HCT116 (cell line): Measurements from ENCODE around the gene TANC1. TPM values are rescaled to one million over a fixed set of nuclear protein-coding genes. Genes with fewer than 3 reads are reported as not detected.

Experiments used
- ATAC-seq: fragments of 200-7000 bp; cut with Tn5 transposase; 2 replicates; pipeline ENCODE4 v1.9.1; 2020; ENCODE audit warnings: mild to moderate bottlenecking, moderate library complexity
- BruUV-seq: library from RNA; stranded (reverse); fragments of 400-500 nt; replicated peaks from 2 replicates; lab custom pipeline; 2021; lab: Mats Ljungman, UMichigan
- CTCF ChIA-PET: fragments of 300-600 bp; sonication (Branson Sonifier 250); formaldehyde crosslinking; loops from one replicate; lab custom pipeline; 2021; ENCODE audit warnings: antibody characterized with exemption; lab: Charles Lee
- POLR2A ChIA-PET: fragments of 300-600, 350-600 bp; sonication (Branson Sonifier 250); formaldehyde crosslinking; loops from one replicate; lab custom pipeline; 2021; ENCODE audit warnings: antibody characterized with exemption; lab: Charles Lee
- RAD21 ChIA-PET, 2 experiments: fragments of 300-600 bp; sonication (Branson Sonifier 250); formaldehyde crosslinking; loops; one replicate each; lab custom pipeline; 2023; ENCODE audit warnings: low total read pairs in 2 of 2; ENCODE audit not compliant: uncharacterized antibody in 2 of 2, unreplicated experiment in 2 of 2, low non-redundant PET in 1 of 2; lab: Charles Lee
- DNase-seq: peaks from one replicate; pipeline ENCODE4 v3.0.0-alpha.2; 2010; ENCODE audit warnings: low read depth, low spot score
- H2AFZ ChIP-seq: fragments of 200-600 bp; shearing (Covaris generic), sonication (generic); 2 replicates; pipeline ENCODE4 v1.6.1; 2017; ENCODE audit warnings: low read depth, mixed run types, mixed read lengths, antibody characterized with exemption, low read length; ENCODE audit not compliant: poor library complexity, severe bottlenecking
- H3K27ac ChIP-seq: 2 replicates; pipeline ENCODE4 v1.5.1; 2012; ENCODE audit warnings: low read depth, low read length
- H3K27me3 ChIP-seq: fragments of 200-600 bp; sonication (generic); 2 replicates; pipeline ENCODE4 v1.6.1; 2016; ENCODE audit warnings: mixed run types, low read length, mixed read lengths; ENCODE audit not compliant: insufficient read depth
- H3K36me3 ChIP-seq, 2 experiments: fragments of 200-500 bp in 1 of 2; fragments of 200-600 bp in 1 of 2; sonication (Bioruptor generic) in 1 of 2; sonication (generic) in 1 of 2; 2 replicates each; pipeline versions ENCODE4 v1.5.1 to v1.6.1; 2014 to 2016; ENCODE audit warnings: low read length in 2 of 2, inconsistent platforms in 1 of 2, mixed read lengths in 1 of 2, mixed run types in 1 of 2; ENCODE audit not compliant: insufficient read depth in 2 of 2, control insufficient read depth in 1 of 2
- H3K4me1 ChIP-seq, 2 experiments: fragments of 200-600 bp in 1 of 2; sonication (generic) in 1 of 2; 2 replicates each; pipeline versions ENCODE4 v1.5.1 to v1.6.1; 2012 to 2017; ENCODE audit warnings: low read length in 2 of 2, inconsistent platforms in 1 of 2, mild to moderate bottlenecking in 1 of 2, mixed read lengths in 1 of 2, mixed run types in 1 of 2, moderate library complexity in 1 of 2; ENCODE audit not compliant: insufficient read depth in 2 of 2, control insufficient read depth in 1 of 2
- H3K4me2 ChIP-seq: fragments of 200-600 bp; sonication (generic); 2 replicates; pipeline ENCODE4 v1.6.1; 2017; ENCODE audit warnings: mixed run types, low read length, mixed read lengths
- H3K4me3 ChIP-seq, 2 experiments: fragments of 200-600 bp in 1 of 2; sonication (generic) in 1 of 2; replicated peaks in 1 of 2; 2 replicates each; pipeline ENCODE4 v1.5.1; 2011 to 2016; ENCODE audit warnings: low read length in 2 of 2, control low read depth in 1 of 2, low read depth in 1 of 2, mild to moderate bottlenecking in 1 of 2, mixed read lengths in 1 of 2, mixed run types in 1 of 2
- H3K79me2 ChIP-seq: fragments of 200-600 bp; sonication (generic); 2 replicates; pipeline ENCODE4 v1.6.1; 2017; ENCODE audit warnings: mild to moderate bottlenecking, mixed run types, low read length, moderate library complexity, mixed read lengths; ENCODE audit not compliant: insufficient read depth
- H3K9ac ChIP-seq: fragments of 200-600 bp; sonication (generic); 2 replicates; pipeline ENCODE4 v1.6.1; 2016; ENCODE audit warnings: low read length, mixed read lengths
- H3K9me2 ChIP-seq: fragments of 200-600 bp; sonication (generic), shearing (Covaris generic); 2 replicates; pipeline ENCODE4 v1.6.1; 2017; ENCODE audit warnings: mixed run types, mild to moderate bottlenecking, moderate library complexity; ENCODE audit not compliant: insufficient read depth
- H3K9me3 ChIP-seq, 2 experiments: fragments of 200-500 bp in 1 of 2; fragments of 200-600 bp in 1 of 2; sonication (Bioruptor generic) in 1 of 2; sonication (generic) in 1 of 2; 2 replicates each; pipeline ENCODE4 v1.6.1; 2014 to 2017; ENCODE audit warnings: low read length in 2 of 2, mixed read lengths in 2 of 2, inconsistent platforms in 1 of 2, low read depth in 1 of 2, mild to moderate bottlenecking in 1 of 2, mixed run types in 1 of 2, moderate library complexity in 1 of 2; ENCODE audit not compliant: control insufficient read depth in 1 of 2, insufficient read depth in 1 of 2
- H4K20me1 ChIP-seq: fragments of 200-600 bp; sonication (generic), shearing (Covaris generic); 2 replicates; pipeline ENCODE4 v1.6.1; 2017; ENCODE audit warnings: mixed run types, mild to moderate bottlenecking, moderate library complexity; ENCODE audit not compliant: insufficient read depth
- EGR1 ChIP-seq: IDR thresholded peaks from 2 replicates; pipeline ENCODE4 v1.6.1; 2012; ENCODE audit warnings: low read depth
- EZH2 ChIP-seq: fragments of 200-600 bp; sonication (generic); IDR thresholded peaks from 2 replicates; pipeline ENCODE4 v1.6.1; 2017; ENCODE audit warnings: antibody characterized with exemption, mixed run types
- FOSL1 ChIP-seq: IDR thresholded peaks from 2 replicates; pipeline ENCODE4 v1.6.1; 2012; ENCODE audit warnings: low read depth
- intact Hi-C: fragments of 100-400 bp; cut with micrococcal nuclease; formaldehyde crosslinking; loops from 2 replicates; pipeline ENCODE4 v1.10.0; 2022
- total RNA-seq: library from RNA; stranded (reverse); gene quantifications from one replicate; pipeline ENCODE4 v1.2.1, GENCODE V29; 2021; ENCODE audit not compliant: unreplicated experiment
- TF ChIP-seq, protein P1 (sequence below): IDR thresholded peaks from 2 replicates; pipeline ENCODE4 v1.6.1; 2011; ENCODE audit warnings: mild to moderate bottlenecking, low read length, moderate library complexity; ENCODE audit not compliant: insufficient replicate concordance; ENCODE audit errors: extremely low read depth

Gene TANC1
- total RNA-seq, 1 experiment from 2014 or later = 15.1 TPM

GRCh38 chr2:158948964-158949699, 19.3 kb upstream of the TANC1 start (continued):
- TF ChIP-seq, protein P1, sequence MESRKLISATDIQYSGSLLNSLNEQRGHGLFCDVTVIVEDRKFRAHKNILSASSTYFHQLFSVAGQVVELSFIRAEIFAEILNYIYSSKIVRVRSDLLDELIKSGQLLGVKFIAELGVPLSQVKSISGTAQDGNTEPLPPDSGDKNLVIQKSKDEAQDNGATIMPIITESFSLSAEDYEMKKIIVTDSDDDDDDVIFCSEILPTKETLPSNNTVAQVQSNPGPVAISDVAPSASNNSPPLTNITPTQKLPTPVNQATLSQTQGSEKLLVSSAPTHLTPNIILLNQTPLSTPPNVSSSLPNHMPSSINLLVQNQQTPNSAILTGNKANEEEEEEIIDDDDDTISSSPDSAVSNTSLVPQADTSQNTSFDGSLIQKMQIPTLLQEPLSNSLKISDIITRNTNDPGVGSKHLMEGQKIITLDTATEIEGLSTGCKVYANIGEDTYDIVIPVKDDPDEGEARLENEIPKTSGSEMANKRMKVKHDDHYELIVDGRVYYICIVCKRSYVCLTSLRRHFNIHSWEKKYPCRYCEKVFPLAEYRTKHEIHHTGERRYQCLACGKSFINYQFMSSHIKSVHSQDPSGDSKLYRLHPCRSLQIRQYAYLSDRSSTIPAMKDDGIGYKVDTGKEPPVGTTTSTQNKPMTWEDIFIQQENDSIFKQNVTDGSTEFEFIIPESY = no peak
- TF ChIP-seq EGR1 = no peak
- TF ChIP-seq, all 23 proteins: peak for 0

DNA sequence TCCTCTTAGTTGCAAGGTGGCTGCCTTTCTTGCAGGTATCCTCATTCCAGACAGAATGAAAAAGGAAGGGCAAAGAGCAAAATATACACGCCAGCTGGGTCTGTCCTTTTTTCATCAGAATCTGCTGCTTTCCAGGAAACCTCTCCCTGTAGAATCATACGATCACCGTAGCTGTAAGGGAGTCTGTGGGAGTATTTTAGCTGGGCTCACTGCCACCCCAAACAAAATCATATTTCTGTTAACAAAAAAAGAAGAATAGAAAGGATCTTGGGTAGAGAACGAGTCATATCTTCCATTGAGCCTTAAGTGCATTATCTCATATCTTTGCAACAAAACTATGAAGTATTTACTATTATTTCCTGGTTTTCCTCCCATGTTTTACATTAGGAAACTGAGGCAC, 15.0 kb upstream of the TANC1 start:
- H3K27me3 ChIP-seq = no peaks in the 10 kb centered on the region
- POLR2A ChIA-PET = interaction anchor here (0.8 to 1.5 kb wide), 2 partner anchors 15 to 16 kb away, joined by 3 to 4 read pairs; partner anchors contain the start of gene TANC1
- no peak overlapping the region for H3K9ac ChIP-seq
- CTCF ChIA-PET = no interaction called here
- H3K79me2 ChIP-seq = no peaks in the 10 kb centered on the region
- DNase-seq = no peak
- no peak for ATAC-seq
- no peaks in the 10 kb centered on the region for H4K20me1 ChIP-seq
- no peaks in the 10 kb centered on the region for H3K9me2 ChIP-seq
- intact Hi-C loops = no loop called here
- TF ChIP-seq EZH2 (no peak), FOSL1 (peak; percentile 7; the same call in 1 of the 2 replicates)
- no TSS peak for BruUV-seq
- RAD21 ChIA-PET = no interaction called here
- H3K27ac ChIP-seq = no peak overlapping the region
- no peaks in the 10 kb centered on the region for H3K36me3 ChIP-seq
- peaks cover 9 to 11% of the 10 kb centered on the region in 2 experiments; a peak in 3 of 4 replicates for H3K4me1 ChIP-seq
- H3K4me2 ChIP-seq = peak overlapping the region; percentile 37
- H3K4me3 ChIP-seq = no peak overlapping the region
- peak overlapping the region; percentile 50 for H2AFZ ChIP-seq
- H3K9me3 ChIP-seq = no peaks in the 10 kb centered on the region
